ENCODE results near the gene RPS5.

- peak; percentile 16 for TF ChIP-seq POLR2AphosphoS5 (IDR thresholded peaks at IDR 0.05; ENCODE audit: low read depth, low read length)
- TF ChIP-seq, protein P1, sequence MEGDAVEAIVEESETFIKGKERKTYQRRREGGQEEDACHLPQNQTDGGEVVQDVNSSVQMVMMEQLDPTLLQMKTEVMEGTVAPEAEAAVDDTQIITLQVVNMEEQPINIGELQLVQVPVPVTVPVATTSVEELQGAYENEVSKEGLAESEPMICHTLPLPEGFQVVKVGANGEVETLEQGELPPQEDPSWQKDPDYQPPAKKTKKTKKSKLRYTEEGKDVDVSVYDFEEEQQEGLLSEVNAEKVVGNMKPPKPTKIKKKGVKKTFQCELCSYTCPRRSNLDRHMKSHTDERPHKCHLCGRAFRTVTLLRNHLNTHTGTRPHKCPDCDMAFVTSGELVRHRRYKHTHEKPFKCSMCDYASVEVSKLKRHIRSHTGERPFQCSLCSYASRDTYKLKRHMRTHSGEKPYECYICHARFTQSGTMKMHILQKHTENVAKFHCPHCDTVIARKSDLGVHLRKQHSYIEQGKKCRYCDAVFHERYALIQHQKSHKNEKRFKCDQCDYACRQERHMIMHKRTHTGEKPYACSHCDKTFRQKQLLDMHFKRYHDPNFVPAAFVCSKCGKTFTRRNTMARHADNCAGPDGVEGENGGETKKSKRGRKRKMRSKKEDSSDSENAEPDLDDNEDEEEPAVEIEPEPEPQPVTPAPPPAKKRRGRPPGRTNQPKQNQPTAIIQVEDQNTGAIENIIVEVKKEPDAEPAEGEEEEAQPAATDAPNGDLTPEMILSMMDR (IDR thresholded peaks at IDR 0.05) = no peak
- TF ChIP-seq, protein P2, sequence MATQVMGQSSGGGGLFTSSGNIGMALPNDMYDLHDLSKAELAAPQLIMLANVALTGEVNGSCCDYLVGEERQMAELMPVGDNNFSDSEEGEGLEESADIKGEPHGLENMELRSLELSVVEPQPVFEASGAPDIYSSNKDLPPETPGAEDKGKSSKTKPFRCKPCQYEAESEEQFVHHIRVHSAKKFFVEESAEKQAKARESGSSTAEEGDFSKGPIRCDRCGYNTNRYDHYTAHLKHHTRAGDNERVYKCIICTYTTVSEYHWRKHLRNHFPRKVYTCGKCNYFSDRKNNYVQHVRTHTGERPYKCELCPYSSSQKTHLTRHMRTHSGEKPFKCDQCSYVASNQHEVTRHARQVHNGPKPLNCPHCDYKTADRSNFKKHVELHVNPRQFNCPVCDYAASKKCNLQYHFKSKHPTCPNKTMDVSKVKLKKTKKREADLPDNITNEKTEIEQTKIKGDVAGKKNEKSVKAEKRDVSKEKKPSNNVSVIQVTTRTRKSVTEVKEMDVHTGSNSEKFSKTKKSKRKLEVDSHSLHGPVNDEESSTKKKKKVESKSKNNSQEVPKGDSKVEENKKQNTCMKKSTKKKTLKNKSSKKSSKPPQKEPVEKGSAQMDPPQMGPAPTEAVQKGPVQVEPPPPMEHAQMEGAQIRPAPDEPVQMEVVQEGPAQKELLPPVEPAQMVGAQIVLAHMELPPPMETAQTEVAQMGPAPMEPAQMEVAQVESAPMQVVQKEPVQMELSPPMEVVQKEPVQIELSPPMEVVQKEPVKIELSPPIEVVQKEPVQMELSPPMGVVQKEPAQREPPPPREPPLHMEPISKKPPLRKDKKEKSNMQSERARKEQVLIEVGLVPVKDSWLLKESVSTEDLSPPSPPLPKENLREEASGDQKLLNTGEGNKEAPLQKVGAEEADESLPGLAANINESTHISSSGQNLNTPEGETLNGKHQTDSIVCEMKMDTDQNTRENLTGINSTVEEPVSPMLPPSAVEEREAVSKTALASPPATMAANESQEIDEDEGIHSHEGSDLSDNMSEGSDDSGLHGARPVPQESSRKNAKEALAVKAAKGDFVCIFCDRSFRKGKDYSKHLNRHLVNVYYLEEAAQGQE (IDR thresholded peaks at IDR 0.05; ENCODE audit: insufficient read depth in 1 of 2, low read depth in 2 of 2, low read length in 1 of 2) = no peak
- 0 out of 2 replicates have a peak, but pooled peaks have one; percentile 48 for TF ChIP-seq SIN3A (IDR thresholded peaks at IDR 0.05; ENCODE audit: borderline replicate concordance, insufficient read depth, low read depth, low read length)
Measured at GRCh38 chr19:58387338-58388174, 487 bp downstream of the RPS5 start.
